NCI-H748 treated with DMSO at 0.1 percent for 48 hours (cell line): Measurements from ENCODE around the gene CKAP2L.

Experiments used
- DNase-seq: peaks from one replicate; lab custom pipeline; 2025; lab: John Stamatoyannopoulos, UW

Gene CKAP2L, protein sequence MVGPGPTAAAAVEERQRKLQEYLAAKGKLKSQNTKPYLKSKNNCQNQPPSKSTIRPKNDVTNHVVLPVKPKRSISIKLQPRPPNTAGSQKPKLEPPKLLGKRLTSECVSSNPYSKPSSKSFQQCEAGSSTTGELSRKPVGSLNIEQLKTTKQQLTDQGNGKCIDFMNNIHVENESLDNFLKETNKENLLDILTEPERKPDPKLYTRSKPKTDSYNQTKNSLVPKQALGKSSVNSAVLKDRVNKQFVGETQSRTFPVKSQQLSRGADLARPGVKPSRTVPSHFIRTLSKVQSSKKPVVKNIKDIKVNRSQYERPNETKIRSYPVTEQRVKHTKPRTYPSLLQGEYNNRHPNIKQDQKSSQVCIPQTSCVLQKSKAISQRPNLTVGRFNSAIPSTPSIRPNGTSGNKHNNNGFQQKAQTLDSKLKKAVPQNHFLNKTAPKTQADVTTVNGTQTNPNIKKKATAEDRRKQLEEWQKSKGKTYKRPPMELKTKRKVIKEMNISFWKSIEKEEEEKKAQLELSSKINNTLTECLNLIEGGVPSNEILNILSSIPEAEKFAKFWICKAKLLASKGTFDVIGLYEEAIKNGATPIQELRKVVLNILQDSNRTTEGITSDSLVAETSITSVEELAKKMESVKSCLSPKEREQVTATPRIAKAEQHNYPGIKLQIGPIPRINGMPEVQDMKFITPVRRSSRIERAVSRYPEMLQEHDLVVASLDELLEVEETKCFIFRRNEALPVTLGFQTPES

DNA sequence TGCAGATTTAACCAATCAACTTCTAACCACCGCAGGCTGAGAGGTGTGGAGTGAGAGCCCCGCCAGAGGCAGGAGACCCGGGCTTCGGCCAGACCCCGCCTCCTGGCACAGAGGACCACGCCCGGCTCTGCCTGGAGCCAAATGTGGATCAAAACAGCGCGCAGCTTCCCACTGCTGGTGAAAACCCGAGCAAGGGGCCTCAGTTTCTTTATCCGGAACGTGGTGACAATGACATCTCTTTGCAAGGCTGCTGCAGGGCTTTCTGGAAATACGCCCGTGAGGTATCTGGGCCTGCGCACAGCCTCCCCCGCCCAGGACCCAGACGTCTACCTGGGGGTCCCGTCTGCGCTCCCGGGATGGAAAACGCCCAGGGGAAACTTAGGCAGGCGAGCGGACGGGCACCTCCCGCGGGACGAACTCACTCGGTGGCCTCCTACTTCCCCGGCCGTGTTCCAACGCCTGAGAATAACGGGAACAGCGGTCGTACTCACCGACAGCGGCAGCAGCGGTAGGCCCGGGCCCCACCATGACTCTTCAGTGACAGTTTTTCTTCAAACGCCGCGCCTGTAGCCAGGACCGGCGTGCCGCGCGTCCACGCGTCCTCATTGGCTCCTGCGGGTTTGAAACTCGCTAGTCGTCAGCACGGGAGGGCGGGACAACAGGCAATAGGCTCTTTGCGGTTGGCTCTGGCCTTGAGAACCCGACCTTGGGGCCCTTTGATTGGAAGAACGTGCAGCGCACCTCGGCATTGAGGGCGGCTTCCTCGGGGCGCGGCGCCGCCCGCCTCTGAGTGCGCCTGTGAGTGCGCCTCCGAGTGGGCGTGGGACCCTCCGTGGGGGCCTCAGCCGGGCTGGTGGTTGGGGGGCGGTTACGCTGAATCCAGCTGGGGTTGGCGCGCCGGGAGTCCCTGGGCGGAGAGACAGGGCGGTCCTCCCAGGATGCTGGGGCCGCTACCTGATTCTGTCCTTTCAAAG lies at the start of gene CKAP2L:
CKAP2L (minus strand) TSS at position 539 of the 974 bp plus-strand sequence; CDS start at position 528, 11 bp downstream.
- DNase-seq: peak; percentile 83

- no peak for DNase-seq
Measured at GRCh38 chr2:112813280-112813966, 49.0 kb upstream of the CKAP2L start.

GRCh38 chr2:112812318-112813267 lies 48.2 kb upstream of the CKAP2L start:
- DNase-seq: no peak

- no peak for DNase-seq
Measured at GRCh38 chr2:112811841-112812306, 47.5 kb upstream of the CKAP2L start.

DNA sequence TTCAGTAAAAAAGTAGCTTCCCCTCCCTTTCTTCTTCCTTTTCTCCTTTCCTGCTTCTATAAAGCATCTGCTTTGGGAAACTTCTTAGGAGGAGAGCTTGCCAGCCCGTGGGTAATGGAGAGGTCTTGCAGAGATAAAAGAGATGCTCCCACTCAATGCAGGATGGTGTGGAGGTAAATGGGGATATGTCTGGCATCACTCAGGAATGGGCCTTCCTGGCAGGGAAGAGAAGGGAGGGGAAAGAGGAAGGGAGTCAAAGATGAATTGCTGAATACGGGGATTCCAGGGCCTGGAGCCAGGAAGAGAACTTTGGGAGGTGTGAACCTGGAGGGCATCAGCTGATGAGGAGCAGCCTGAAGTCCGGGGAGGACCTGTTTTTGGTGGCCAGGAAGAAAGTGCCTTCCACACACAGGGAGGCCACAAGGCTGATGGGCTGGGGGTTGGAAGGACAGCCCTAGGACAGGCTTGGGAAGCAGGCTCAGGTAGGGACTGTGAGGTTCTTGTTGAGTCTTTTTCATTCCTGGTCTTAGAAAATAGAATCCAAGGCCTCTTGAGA lies 46.9 kb upstream of the CKAP2L start:
- no peak for DNase-seq

- no peak for DNase-seq
Measured at GRCh38 chr2:112809112-112809511, 44.7 kb upstream of the CKAP2L start.

- DNase-seq: no peak
Measured at GRCh38 chr2:112807233-112807807, 42.9 kb upstream of the CKAP2L start.

GRCh38 chr2:112805542-112805941 lies 41.1 kb upstream of the CKAP2L start:
- no peak for DNase-seq

DNA sequence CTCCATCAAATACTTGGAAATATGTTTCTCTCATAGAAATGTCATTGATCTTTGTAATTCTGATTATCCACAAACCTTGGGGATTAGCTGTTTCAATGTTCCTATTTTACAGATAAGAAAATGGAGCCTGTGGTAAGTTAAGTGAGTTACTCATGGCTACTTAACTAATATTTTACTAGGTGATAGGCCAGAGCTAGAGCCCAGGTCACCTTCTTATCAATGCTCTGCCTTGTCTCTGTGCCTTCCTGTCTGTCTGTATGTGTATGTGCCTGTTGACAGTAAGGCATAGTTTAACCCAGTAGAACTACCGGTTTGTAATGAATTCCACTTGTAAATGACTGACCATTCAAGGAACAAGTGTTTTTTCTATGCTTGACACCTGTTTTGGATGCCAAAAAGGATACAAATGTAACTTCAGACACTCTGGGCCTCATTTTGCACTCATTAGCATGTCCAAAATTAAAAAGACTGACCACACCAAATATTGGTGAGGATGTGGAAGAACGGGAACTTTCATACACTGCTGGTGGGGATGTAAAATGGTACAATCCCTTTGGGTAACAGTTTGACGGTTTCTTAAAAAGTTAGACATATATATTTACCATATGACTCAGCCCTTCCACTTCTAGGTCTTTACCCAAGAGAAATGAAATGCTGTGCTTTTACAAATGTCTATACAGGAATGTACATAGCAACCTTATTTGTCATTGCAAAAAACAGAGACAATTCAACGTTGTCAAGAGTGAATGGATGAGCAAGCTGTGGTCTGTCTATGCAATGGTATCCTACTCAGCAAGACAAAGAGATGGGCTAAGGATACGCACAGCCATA lies 39.5 kb upstream of the CKAP2L start:
- no peak for DNase-seq

DNA sequence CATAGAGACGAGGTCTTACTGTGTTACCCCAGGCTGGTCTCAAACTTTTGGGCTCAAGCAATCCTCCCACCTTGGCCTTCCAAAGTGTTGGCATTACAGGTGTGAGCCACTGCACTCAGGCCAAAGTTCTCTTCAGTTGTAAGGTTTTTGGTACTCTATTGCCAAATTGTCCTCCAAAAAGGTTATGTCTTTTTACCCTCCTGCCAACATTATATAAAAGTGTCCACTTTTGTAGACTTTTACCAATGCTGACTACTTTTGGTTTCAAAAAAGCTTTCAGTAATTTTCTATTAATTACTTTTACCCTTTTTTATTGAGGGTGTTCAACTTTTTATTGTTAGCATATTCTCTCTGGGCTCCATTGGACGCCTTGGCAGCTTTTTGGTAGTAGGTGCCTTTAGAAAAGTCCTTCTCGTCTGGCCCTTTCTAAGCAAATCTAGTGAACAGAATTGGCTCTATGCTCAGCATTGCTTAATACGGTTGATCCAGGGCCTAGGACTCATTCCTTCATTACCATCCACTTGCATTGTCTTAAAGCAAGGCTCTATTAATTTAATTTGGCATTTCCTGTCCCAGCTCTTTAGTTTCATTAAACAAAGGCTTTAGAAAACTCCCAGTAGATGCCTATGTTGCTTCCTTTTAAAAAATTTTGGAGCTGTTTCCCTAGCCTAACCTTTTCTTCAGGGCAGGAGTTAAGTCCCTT lies 36.6 kb upstream of the CKAP2L start:
- no peak for DNase-seq

- DNase-seq: no peak
Measured at GRCh38 chr2:112798979-112799975, 34.9 kb upstream of the CKAP2L start.

DNA sequence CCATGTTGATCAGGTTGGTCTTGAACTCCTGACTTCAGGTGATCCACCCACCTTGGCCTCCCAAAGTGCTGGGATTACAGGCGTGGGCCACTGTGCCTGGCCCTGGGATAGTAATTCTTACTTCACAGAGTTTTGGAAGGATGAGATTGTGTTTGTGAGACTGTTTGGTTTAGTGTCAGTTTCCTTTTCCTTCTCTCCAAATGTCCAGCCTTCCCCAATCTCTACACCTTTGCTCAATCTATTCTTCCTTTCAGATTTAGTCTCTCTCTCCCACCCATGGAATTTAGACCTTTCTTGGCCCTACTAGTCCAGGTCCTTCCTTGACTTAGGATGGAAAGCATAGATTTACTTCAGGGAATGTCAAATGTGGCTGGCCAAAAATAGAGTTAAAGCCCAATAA lies 32.1 kb upstream of the CKAP2L start:
- no peak for DNase-seq

DNA sequence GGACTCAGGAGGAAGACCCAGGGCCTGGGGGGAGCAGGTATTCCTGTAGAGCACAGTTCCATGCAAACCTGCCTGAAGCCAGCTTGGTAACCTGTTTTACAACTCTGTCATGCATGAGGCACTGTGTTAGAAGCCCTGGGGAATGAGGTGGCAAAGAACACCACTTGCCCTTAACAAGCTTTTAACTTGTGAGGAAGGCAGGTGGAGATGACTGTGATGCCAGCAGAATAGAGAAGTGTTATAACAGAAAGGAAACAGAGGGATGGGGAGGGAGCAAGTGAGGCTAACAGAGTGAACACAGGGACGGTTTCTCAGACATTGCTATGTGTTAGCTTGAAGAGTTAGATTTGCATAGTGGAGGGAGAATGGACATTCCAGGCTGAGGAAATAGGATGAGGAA lies 31.4 kb upstream of the CKAP2L start:
- no peak for DNase-seq

GRCh38 chr2:112794841-112795240 lies 30.4 kb upstream of the CKAP2L start:
- DNase-seq: no peak

- no peak for DNase-seq
Measured at GRCh38 chr2:112794131-112794733, 29.8 kb upstream of the CKAP2L start.

DNA sequence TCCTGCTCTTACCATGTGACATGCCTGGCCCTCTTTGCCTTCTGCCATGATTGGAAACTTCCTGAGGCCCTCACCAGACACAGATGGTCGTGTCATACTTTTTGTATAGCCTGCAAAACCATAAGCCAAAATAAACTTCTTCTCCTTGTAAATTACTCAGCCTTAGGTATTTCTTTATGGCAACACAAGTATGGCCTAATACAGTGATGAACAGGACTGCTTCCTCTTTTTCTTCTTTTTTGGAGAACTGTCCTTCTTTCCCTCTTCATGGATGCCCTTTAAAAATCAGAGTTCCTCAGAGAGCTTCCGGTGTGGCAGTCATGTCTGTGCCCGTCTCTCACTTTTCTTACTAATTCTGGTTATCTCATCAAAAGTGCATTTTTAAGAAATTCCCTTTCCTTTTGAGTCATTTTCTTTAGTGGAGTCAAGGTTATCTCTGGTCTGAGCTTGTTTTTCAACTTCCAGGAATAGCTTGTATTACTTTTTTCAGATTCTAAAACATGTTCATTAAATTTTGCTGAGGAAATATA lies 29.1 kb upstream of the CKAP2L start:
- no peak for DNase-seq
